Ramos (cell line): ENCODE data around the gene SSUH2.

Experiments
- in situ Hi-C: fragments of 300-500 bp; cut with MboI; formaldehyde crosslinking; loops from one replicate; pipeline ENCODE4 v1.14.3; 2022; ENCODE audit warnings: low sequenced_read_pairs; ENCODE audit not compliant: unreplicated experiment

Gene SSUH2

DNA sequence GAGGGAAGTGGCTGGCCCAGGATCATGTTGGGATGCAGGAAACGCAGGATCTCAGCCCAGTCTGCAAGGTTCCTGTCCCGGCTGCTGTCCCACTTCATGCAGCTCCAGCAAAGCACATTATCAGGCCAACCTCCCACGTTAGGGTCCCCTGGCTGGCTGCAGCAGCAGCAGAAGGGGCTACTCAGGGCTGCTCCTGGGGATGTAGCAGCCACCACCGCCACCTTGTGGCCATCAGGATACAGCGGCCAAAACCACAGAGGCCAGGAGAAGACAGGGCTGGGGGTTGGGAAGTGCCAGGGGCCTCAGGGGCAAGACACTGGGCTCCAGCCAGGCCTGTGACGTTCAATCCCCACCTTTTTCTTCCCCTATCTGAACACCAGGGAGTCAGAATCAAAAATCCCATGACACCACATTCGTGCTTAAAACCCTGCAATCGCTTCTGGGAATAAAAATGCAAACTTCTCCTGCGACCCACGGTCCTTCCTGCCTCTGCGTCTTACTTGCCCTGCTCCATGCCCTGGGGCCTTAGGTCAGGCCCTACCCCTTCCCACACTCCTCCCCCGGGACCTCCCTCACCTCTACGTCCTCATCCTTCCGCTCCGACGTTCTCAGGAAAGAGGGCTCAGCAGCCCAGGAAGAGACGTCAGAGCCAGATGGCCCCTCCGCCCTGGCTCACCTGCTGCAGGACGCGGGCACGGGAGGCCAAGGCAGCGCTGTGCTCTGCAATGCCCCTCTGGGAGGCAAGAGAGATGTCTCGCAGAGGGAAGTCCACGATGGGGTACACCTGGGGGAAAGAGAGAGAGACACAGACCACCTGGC is 21.5 kb downstream of the SSUH2 start:
- in situ Hi-C loops, result loop anchor here (10.0 kb wide), 1 partner anchor 178 kb away; no protein-coding TSS in a partner anchor

DNA sequence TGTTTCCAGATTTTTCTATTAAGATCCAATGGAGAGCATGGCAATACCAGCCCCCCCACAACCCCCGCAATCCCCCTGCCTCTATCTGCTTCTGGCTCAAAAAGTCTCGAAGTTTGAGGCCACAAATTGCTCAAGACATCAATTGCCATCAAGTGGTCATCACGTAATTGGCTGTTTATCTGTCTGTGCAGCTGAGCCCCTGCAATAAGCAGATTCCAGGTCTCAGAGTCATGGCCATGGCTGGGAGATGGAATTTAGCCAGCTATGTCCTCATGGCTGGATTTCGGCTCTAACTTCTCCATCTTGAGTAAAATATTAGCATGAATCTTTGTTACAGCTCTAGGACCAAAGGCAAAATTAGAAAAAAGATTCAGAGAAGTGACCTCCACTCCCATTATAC is 22.7 kb downstream of the SSUH2 start:
- in situ Hi-C loops, result loop anchor here (10.0 kb wide), 1 partner anchor 177 kb away; no protein-coding TSS in a partner anchor

DNA sequence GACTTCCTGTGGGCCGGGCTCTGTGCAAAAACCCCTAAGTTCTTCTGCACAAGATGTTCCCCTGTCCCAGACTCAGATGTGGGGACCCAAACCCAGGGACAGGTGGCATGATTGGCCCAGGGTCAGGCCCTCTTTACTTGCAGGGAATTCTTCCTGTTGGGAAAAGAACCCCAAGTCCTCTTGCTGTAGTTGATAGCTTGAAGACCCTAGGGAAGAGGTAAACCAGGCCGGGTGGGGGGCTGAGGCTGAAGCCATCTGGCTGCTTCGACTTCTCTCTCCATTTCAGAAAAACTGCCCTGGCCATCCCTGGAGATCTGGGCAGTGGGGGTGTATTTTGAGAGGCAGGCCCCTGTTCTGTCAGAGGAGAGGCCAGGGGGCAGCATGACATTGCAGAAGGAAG is 23.5 kb downstream of the SSUH2 start:
- in situ Hi-C loops, result loop anchor here (10.0 kb wide), 1 partner anchor 176 kb away; no protein-coding TSS in a partner anchor

DNA sequence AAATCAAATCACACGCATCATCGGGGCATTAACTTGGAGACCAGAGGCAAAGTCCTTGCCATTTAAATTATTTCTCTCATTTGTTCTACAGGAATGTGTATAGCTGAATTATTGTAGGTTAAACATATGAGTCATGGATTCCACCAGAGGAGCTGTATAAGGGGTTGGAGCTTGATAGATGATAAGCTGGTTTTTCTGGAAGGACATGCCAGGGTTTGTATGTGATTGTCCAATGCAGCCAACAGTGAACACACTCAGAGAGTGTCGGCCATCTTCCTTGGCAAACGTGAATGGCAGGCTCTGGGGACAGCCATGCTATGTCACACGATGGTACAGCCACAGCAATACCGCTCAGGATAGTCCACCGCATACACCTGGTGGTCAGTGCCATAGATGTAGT is 25.1 kb downstream of the SSUH2 start:
- in situ Hi-C loops, result no loop called here

DNA sequence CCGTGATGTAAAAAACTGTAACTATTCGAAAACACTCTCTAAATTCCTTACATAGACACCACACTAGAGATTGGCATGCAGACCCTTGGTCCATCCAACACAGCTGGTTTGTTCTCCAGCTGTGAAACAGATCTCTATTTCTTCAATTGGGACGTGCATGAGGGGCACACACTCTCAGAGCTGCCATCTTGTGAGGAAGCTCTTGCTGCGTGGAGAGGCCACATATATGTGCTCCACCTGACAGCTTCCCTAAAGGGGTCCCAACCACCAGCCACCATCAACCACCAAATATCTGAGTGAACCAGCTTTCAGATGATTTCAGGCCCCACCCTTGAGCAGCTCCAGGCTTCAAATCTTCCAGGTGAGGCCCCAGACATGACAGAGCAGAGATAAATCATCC is 25.6 kb downstream of the SSUH2 start:
- in situ Hi-C loops, result no loop called here

DNA sequence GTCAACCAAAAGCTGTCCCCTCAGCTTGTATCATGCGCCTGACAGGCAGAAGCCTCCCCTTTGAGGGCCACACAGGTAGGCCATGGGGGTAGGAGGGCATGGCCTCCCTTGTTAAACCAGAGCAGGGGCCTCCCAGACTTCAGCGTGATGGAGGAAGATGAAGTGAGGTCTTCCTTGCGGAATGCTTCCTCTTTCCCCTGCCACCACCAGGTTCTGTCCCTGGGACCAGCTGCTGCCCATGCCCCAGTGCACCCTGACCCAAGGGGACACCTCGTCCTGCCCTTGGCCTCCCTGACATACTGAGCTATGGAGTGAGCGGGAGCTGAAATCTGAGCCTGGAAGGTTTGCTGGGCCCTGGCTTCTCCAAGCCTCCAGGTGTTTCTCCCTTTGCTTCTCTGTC is 26.7 kb downstream of the SSUH2 start:
- in situ Hi-C loops, result no loop called here

DNA sequence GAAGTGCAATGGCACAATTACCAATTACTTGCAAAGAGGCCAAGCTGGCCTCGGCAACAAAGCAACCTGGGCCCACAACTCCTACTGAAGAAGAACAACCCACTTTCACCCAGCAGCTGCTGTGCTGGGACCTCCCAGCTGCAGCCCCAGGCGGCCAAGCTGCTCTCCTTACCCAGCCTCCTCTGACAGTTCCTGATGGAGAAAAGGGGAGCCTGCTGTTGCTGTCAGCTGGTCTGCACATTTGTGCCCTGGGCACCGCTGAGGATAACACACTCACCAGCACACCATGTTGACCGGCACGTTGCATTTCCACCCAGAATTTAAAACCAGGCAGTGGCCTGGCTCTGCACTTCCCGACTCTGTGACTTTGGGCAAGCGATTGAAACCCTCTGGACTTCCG is 33.6 kb downstream of the SSUH2 start:
- in situ Hi-C loops, result no loop called here

DNA sequence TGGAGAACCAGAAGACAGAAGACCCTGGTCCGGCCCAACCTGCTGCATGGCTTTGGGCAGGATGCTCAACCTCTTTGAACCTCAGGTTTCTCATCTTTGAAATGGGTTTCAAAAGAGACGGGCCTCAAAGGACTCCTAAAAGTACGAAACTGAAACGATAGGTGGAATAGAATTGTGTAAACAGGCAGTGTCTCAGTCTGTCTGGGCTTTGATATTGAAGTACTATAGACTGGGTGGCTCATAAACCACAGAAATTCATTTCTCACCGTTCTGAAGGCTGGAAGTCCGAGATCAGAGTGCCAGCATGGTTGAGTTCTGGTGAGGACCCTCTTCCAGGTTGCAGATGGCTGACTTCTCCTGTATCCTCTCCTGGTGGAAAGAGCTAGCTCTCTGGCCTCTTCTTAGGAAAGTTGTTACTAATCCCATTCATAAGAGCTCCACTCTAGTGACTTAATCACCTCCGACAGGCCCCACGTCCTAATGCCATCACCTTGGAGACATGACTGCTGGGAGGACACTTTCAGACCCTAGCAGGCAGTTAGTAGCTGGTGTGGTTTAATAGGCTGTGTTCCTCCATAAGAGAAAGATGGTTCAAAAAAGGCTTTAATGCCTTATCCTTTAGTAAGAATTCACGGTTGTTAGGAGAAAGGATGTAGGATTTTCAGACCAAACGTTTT is 35.7 kb downstream of the SSUH2 start:
- in situ Hi-C loops, result no loop called here

DNA sequence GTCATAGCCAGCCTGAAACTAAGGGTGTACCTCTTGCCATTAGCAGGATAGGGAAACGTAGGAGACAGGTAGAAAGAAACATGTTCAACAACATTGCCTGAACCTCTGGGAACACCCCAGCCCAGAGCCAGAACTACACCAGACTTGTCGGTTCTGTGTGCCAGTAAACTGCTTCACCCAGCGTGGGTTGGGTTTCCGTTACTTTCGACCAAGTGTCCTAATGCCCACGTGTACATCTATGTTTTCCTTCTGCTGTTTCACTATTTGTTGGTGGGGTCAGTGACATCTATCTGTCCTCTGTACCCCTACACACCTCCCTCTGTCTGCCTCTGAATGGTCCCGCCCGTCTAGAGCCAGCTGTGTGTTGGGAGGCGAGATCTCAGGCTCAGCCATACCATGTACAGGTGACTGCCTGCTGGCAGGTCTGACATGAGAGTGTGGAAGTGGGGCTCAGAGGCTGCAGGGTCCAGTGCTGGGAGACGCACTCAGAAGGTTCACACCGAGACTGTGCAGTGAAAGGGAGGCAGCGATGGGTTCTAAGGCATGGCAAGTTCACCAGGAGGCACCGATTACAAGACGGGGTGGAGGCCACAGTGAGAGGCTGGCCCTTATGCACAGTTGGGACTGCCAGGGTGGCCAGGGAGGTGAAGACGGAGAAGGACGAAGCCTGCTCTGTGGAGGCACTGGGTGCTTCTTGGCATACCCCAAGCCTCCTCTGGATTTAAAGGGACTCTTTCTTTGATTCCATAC is 36.4 kb downstream of the SSUH2 start:
- in situ Hi-C loops, result no loop called here

DNA sequence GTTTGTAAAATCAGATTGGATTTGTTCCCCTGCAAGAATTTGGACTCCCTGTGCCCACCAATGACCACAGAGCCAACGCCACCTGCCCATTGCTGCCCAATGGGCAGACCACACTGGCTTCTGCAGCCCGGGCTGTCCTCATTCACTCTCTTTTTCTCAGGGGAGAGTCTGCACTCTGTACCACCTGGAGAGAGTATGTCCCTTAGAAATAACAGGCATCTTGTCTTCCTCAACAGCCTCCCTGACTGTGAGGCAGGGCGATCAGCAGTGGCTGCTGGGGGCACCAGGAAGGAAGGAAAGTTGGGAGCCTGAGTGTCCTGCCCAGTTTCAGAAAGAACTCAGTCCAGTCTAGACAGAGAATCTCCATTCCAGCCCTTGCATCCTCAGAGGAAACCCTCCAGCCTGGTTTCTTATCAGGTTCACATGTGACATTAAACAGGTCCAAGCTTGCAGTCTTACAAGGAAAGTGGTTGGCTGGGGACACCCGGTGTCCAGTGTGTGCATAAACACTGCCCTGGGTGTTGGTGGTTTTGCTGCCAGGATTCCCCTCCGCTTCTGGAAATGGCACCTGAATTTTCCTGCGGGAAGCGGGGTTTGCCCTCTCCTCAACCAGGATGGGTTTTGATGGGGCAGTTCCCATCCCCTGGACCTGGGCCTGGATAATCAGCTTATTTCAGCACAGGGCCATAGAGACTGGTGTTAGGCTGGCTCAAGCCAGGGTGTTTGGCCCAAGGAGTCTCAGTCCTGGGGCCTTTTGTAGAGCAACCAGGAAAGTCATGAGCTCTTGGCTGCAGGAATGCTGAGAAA is 37.2 kb downstream of the SSUH2 start:
- in situ Hi-C loops, result no loop called here

DNA sequence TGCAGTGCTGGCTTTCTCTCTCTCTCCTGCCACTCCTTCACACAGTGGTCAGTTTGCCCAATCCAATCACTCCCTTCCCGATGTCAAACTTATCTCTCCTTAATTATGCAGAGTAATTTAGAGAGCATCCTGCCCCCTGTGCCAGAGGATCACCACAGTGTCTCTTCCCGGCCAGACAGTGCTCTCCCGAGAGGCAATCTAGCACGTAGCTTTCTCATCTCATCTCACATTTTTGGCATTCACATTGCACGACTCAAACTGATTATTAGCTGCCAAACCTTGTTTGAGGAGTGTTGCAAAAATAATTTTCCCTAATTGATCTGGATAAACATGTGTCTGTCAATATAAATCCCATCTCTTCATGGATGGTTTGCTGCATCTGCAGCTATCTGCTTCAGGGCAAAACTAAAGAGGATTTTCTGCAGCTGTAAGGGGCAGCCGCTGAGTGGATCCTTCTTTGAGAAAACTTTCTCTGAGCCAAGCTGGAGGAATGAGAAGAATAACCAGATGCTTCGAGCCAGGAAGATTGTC is 37.8 kb downstream of the SSUH2 start:
- in situ Hi-C loops, result no loop called here

DNA sequence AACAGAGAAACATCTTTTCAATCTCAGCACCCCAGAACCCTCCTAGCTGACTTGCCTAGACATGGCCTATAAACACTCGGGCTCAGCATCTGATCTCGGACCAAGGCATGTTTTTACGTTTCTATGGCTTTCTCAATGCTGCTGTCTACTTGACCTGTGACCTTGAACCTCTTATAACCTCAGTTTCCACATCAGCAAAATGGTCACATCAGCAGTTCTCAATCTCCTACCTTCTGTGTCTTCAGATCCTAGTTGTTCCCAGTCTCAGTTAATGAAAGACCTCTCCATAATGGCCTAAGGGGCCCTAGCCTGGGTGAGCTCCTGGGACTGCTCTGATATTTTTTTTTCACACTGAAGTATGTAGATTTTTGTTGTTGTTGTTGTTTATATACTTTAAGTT is 39.6 kb downstream of the SSUH2 start:
- in situ Hi-C loops, result no loop called here

DNA sequence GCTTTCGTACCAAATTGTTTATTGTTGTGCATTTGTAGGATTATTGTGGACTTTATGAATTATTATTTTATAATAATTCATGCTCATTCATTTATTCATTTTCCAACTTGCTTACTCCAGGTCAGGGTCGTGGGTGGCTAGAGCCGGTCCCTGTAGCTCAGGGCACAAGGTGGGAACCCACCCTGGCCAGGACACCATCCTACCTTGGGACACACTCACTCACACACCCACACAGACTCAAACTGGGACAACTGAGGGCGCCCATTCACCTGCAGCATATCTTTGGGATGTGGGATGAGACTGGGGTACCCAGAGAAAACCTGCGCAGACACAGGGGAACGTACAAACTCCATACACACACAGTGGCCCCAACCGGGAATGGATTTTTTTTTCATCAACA is 40.6 kb downstream of the SSUH2 start:
- in situ Hi-C loops, result no loop called here

DNA sequence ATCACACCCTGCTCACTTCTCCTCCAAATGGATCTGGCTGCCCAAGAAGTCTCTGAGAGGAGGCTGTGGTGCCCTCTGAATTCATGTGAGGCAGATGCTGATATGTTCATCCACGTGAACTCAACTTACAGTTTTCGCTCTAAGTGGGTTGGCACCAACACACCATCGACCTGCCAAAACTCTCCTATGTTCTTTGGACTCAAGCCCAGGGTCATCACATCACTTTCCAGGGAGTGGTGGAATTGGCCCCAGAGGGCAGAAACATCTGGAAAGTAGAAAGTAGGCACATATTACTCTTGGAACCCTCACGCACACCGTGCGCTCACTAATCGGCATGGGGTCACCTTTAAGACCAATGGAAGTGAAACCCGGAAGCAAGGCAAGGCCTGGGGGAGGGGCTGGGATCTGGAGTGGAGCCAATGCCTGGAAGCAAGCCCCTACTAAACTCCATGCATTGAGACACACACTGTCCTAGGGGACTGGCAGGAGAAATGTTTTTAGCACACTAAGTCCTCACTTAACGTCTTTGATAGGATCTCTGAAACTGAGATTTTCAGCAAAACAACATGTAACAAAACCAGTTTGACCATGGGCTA is 41.4 kb downstream of the SSUH2 start:
- in situ Hi-C loops, result no loop called here

DNA sequence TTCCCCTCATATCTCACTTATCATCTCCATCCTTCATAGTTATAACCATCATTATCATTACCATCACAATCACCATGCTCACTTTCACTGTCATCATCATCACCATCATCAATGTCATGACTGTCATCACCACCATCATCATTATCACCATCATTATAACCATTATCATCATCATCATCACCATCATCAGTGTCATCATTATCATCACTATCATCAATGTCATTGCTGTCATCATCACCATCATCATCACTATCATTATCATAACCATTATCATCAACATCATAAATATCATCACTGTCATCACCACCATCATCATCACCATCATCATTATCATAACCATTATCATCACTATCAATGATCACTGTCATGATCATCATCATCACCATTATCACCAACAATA is 44.1 kb downstream of the SSUH2 start:
- in situ Hi-C loops, result no loop called here

DNA sequence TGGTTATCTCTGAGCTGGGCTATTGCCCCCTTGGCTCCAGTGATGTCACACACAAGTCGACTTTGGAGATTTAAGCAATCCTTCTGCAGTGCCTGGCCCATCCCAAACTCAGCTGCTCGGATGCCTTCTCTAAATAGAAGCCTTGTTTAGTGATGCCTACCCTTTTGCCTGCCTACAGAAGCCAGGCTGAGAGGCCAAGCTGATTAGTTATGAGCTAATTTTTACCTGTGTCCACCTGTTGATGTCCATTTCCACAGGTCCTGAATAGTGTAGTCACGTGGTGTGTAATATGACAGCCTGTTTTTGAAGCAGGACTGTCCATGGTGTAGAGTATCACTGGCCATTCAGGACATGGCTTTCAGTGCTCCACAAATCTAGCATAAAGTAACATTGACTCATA is 45.5 kb downstream of the SSUH2 start:
- in situ Hi-C loops, result no loop called here

DNA sequence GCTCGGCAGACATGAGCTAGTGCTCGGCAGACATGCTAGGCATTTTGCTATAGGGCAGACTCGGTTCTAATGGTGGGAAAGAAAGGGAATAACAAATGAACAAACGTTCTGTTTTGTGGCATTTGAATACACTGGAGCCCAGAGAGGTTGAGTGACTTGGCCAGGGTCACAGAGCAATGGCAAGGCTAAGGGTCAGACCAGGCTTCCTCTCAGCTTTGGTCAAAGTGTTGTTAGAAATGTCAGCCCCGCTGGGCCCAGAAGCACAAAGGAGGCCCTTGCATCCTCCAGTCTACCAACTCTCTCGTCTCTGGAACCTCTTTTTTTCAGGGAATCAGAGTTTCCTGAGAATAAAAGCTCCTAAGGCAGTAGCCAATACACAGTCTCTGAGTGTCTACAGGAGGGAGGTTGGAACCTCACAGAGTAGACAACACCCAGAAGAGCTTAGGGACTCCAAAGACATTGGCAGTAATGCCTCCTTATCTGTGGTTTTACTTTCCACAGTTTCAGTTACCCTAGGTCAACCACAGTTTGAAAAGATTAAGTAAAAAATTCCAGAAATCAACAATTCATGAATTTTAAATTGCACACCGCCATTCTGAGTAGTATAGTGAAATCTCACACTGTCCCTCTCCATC is 47.3 kb downstream of the SSUH2 start:
- in situ Hi-C loops, result no loop called here

DNA sequence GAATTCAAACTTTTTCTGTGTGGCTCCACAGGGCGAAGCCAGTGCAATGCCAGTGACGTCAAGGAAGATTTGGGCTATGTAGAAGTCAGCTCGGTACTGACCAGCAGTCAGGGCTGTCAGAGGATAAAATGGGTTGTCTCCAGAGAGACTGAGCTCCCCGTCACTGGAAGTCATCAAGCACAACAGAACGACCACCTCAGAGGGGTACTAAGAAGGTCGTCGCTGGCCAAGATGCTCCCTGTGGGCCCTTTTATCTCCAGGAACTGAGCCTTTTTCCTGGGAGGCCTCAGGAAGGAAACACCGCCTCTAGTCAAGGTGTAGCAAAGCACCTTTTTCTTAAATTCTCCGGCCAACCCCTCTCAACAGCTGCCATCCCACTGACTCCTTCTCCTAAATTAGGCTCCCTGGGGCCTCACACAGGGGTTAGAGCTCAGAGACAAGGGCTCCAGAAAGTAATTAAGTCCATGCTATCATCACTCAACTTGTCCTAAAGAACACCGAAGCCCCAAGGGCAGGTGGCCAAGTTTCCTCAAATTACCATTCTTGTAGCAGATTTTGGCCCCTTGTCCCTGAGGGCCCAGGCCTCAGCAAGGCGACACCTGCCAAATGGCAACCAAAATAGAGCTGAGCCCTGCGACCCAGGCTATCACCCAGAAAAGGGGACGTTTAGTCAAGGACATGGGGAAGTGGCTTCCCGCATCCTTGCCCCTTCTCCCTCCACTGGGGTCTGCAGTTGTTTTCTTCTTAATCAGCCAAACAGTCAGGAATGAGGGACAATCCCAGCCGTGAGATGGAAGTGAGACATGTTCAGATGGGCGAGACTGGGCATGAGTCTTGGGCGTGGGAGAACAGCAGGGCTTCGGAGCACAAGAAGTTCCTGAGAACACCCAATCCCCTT is 48.0 kb downstream of the SSUH2 start:
- in situ Hi-C loops, result no loop called here
